Hematopoietic multipotent progenitor cell treated with erythropoietin and hydrocortisone succinate and interleukin-3 and kit ligand, for 15 days (in vitro differentiated cells): ENCODE measurements around the gene SERTAD1.
"Not testable (repeated sequence)": the region's sequence is repeated elsewhere in the genome, so short reads cannot be mapped to it uniquely, and the experiment has no call there.

Source experiments
- DNase-seq: peaks from one replicate; pipeline ENCODE4 v3.0.0-alpha.2; 2015; ENCODE audit warnings: low spot score

Gene SERTAD1

DNA sequence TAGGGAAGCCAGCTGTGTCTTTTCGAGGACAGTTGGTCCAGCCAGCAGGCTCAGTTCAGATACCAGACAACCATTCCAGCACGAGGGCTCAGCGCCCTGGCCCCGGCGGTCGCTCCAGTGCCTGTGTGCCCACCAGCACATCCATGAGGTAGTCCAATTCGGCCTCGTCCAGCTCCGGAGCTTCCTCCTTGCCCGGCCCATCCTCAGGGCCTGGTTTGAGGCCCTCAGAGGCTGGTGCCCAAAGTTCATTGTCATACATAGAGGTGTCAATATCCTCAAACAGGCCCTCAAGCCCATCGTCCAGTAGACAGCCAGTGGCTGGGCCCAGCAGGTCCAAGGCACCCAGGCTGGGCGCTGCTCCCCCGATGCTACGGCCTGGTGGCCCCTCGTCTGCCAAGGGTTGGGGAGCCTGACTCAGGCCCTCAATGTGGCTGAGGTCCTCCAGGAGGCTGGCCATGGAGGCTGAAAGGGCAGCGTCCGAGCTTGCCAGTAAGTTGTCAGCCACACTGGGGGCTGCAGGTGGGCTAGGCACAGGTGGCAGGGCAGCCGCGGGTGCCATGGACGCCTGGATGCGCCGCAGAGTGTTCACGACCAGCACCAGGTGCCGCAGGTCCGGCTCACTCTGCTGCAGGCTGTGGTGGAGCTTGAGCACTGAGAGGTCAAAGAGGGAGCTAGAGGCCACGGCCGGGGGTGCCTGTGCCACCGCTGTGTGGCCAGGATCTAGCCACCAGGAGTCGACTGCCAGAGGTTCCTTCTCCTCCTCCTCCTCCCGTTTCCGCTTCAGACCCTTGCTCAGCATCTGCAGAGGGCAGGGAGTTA lies 2.8 kb downstream of the SERTAD1 start:
- DNase-seq, result no peak

- DNase-seq, result peak; percentile 52
Observed at GRCh38 chr19:40421993-40422747, 3.6 kb downstream of the SERTAD1 start.

DNA sequence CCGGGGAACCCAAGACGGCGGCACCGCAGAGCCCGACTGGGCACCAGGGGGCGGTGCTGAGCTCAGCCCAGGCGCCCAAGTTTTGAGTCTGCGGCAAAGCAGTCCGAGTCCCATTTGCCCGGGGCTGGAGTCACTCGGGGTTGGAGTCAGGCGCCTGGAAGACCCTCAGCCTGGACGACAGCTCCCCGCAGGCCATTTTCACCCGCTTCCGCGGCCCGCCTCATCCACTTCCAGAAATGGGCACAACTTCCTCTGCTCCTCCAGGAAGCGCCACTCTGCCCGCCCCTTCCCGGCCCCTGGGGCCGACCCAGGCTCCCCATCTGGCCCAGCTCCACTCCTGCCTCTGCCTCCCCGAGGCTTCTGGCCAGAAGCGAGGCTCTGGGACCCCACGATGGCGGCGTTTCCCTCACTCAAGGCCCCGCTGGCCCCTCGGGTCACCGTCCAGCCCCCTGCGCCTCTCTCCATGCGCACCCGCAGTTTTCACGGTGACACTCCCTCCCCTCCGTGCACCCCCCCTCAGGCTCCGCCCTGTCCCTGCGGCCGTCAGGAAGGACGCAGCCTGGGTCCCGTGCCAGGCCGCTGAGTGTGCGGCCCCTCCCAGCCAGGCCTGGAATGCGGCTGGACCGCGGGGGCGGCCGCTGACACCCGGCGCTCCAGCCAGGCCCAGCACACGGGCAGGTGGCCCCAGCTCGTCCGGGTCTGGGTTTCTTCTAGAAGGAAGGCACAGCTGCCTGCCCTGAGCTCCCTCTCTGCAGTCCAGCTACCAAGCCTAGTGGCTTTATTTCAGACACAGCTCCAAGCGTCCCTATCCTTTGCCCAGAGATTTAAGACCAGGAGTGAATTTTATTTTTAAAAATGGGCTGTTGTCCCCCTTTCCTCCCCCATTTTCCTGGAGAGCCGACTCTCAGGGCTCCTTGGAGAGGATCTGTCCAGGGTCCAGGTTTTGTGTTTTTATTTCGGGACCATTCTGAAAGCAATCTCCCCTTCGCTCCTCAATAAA lies 4.7 kb downstream of the SERTAD1 start:
- peak; percentile 84 for DNase-seq

DNA sequence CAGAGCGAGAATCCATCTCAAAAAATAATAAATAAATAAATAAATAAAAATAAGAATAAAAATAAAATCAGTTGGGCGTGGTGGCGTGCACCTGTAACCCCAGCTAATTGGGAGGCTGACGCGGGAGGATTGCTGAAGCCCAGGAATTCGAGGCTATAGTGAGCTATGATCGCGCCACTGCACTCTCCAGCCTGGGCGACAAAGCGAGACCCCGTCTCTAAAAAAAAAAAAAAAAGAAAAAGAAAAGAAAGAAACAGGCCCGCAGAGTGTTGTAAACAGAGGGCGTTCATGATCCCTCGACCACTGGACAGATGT lies 5.4 kb downstream of the SERTAD1 start:
- no peak for DNase-seq

DNA sequence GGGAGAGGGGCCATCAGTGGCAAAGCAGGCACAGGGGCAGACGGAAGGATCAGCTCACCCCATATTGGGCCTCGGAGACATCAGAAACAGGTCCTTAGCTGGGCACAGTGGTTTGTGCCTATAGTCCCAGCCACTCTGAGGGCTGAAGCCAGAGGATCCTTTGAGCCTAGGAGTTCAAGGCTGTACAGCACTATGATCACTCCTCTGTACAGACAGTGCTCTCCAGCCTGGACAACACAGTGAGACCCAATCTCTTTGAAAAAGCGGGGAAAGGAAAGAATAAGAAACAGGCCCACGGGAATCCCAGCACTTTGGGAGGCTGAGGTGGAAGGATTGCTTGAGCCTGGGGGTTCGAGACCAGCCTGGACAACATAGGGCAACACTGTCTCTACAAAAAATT lies 6.0 kb downstream of the SERTAD1 start:
- DNase-seq, result no peak

- DNase-seq, result no peak
Observed at GRCh38 chr19:40419066-40419612, 6.7 kb downstream of the SERTAD1 start.

DNA sequence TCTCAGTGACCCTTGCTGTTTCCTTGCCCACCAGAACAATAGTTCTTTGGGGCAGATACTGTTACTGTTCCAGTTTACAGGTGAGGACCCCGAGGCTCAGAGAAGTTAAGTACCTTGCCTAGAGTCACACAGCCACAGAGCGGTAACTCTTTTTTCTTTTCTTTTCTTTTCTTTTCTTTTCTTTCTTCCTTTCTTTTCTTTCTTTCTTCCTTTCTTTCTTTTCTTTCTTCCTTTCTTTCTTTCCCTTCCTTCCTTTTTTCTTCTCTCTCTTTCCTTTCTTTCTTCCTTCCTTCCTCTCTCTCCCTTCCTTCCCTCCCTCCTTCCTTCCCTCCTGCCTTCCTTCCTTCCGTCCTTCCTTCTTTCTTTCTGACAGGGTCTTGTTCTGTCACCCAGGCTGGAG lies 7.8 kb downstream of the SERTAD1 start:
- no peak for DNase-seq

DNA sequence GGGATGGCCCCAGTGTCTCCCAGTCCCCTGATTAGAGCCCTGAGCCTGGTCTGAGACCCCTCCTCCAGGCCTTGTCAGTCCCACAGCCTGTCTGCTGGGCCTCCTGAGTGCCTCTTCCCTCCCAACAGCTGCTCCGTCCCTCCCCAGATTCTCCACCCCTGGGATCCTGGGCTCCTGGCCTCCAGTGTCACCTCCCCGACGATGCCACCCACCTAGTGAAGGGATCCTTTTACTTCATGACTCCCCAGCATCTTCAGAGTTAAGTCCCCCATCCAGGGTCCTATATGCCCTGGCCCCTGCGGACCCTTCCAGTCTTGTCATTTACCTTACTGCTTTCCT lies 8.2 kb downstream of the SERTAD1 start:
- DNase-seq, result no peak

DNA sequence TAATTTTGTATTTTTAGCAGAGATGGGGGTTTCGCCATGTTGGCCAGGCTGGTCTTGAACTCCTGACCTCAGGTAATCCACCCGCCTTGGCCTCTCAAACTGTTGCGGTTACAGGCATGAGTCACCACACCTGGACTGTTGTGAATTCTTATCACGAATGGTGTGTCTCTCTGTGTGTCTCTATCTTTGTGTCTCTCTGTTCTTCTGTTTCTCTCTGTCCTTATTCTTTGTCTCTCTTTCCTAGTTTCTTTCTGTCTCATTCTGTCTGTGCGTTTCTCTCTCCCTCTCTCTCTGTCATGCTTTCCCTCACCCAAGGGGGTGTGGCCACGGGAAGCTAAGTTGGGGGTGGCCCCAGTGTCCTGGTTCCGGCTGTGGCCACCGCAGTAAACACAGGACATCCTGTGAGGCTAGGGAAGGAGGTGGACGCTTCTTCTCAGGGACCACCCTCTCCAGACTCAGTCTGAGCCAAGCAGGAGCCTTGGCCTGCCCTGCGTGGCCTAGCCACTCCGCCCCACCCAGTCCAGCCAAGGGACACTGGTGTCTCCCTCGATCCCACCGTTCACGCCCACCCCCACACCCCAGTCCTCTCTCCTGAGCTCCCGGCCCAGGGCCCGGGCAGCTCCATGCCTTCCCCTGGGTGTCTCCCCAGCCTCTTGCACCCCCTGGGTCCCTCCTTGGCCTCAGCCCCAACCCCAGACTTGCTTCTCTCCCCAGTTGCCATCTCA lies 8.7 kb downstream of the SERTAD1 start:
- DNase-seq, result no peak

GRCh38 chr19:40415768-40416167 lies 10.0 kb downstream of the SERTAD1 start:
- DNase-seq, result no peak

DNA sequence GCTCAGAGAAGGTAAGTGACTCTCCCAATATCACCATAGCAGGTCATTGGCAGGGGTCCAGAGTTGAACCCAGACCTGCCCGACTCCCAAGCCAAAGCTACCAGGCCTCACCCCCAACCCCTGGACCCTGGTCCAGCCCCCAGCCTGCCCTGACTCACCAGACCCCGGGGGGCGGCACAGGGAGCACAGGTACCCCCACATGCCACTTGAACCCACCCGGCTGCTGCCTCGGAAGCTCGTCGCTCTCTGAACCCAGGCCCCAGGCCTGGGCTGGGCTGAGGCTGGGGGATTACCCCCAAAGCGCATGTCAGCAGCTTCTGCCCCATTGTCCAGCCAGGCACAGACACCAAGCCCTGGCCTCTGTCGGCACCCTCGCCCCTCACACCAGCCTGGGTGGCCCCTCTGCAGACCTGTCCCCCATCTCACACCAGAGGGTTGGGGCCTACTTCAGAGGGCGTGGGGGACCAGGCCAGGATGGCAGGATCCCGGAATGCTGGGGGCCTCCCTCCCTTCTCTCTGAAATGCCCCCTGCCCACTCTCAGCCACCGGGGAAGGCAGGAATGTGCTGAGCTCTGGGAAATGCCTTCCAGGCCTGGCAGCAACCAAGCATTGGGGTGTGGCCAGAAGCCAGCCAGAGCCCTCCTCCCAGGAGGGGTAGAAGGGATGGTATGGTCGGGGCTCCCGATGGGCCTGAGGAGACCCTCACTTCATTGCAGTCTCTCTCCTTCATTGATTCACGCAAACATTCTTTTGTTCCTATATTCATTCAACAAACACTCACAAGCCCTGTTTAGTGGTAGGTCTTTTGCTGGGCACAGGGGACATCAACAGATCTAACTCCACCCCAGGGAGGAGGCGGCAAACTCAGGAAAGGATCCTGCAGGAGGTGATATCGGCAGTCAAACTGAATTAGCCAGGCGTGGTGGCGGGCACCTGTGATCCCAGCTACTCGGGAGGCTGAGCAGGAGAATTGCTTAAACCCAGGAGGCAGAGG lies 11.0 kb downstream of the SERTAD1 start:
- no peak for DNase-seq

GRCh38 chr19:40413291-40413845 lies 12.4 kb downstream of the SERTAD1 start, which contains the start of gene PRX:
Gene PRX (minus strand): TSS chr19:40413378. CDS start chr19:40407932, 5,446 bp downstream.
- DNase-seq, result no peak

DNA sequence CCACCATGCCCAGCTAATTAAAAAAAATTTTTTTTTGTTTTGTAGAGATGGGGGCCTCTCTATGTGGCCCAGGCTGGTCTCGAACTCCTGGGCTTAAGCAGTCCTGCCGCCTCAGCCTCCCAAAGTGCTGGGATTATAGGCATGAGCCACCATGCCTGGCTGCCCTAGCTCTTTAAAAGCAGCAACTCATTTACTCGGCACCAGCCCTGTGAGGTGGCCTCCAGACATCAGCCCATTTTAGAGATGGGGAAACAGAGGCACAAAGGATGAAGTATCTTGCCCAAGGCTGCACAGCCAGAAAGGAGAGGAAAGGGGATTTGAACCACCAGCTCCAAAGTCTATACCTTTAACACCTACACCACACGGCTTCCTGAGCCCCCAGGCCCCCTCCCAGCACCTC lies 12.9 kb downstream of the SERTAD1 start:
- DNase-seq, result no peak

GRCh38 chr19:40411958-40412499 lies 13.8 kb downstream of the SERTAD1 start:
- DNase-seq, result no peak

GRCh38 chr19:40411125-40411842 lies 14.5 kb downstream of the SERTAD1 start:
- no peak for DNase-seq

DNA sequence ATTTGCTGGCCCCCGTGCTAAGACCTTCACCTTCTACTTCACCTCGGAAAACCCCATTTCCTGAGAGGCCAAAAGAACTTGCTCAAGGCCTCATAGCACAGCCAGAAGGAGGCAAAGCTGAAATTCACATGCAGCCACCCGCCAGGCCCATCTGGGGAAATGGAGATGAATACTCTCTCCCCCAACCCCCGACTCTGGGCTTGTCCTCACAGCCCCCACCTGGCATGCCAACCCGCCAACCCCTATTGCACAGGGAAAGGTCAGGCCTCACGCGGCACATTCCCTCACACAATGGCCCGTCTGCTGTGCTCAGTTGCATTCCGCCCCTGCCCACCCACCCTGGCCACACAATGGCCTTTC lies 15.8 kb downstream of the SERTAD1 start:
- DNase-seq, result no peak

DNA sequence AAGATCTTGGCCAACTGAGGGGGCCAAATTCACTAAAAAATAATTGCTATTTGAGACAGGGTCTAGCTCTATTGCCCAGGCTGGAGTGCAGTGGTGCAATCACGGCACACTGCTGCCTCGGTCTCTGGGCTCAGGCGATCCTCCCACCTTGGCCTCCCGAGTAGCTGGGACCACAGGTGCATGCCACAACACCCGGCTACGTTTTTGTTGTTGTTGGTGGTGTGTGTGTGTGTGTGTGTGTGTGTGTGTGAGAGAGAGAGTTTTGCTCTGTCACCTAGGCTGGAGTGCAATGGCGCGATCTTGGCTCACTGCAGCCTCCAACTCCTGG lies 17.2 kb downstream of the SERTAD1 start:
- not testable (repeated sequence) for DNase-seq

- peak; percentile 67 for DNase-seq
Observed at GRCh38 chr19:40407714-40408597, 17.8 kb downstream of the SERTAD1 start.
